ENCODE results near the gene SP6.

The SP6 gene

DNA sequence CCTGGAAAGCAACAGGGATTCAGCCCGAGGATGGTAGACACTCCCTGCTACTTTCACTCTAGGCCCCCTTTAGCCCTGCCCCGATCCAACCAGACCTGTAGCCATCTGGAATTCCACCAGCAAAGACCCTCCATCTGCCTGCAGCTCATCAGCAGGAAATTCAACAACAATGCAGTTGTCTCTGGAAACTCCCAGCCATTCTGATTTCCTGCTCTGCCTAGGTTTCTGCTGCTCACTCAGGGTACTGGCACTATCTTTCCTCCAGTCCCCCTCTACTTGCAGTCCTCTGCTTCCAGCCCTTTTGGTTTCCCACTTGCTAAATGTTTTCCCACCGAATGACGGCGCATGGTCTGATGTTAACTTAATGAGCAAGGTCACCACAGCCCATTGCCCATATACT is 2.7 kb upstream of the SP6 start:
- DNase-seq (ENCODE audit: low spot score): no peak

DNA sequence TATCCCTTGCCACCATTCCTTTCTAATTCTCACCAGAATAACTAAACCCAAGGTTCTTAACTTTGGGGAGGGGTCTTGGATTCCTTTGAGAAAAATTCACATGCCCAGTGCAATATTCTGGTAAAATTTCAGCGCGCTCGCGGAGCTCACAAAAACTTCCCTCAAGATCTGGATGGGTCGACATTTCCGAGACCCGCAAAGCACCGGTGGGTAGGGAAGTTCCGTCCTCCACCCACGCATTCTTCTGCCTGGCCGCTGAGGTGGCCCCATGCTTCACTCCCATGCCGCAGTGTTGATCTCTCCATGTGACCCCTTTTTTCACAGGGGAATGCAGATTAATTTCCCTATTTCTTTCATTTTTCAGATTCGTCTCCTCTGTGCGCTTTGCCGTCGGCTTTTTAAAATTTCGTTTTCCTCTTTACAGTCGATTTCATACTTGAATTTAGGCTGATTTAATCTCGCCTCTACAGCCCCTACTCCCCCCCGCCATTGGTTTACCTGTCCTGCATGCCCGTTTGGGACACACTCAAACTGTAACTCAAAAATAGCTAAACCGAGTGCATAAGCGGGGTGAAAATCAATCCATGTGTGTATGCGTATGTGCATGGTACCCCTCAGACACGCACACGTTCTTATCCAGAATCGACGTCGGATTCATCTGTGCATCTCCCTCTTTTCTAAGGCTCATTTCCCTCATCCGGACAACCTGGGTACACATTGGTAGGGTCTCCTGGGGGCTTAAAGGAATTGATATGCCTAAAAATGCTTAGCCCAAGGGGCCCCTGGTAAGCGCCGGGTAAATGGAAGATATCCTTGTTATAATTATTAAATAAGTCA is 1.4 kb upstream of the SP6 start:
- no peak for DNase-seq (ENCODE audit: low spot score)

DNA sequence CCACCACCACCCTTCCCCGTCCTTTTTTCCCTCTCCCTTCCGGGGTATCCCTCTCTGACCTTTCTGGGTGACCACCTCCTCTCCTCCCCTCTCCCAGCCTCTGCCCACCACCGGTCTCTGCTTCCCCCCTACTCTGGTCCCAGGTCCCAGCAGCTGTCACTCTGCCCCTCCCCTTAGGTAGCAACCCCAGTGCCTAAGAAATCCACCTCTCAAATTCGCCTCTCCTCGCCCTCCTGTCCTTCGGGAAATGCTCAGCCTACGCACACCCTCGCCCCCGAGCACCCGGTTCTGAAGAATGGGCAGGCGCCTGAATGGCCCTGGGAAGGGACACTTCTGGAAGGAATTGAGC is 775 bp upstream of the SP6 start:
- DNase-seq (ENCODE audit: low spot score): no peak

DNA sequence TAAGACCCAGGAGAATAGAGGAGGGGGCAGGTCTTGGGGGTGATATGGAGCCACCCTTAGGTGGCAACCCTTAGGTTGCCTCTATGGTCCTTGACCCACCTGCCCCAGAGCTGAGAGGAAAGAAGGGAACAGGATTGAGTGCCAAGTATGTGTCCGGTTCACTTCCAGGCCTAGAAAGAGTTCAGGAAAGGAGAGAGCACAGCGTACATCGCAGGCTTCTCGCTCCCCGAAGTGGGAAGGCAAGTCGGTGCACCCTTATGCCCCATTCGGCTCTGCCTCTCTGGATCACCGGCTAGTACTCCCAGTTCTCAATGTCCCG is 631 bp downstream of the SP6 start:
- no peak for DNase-seq (ENCODE audit: low spot score)

DNA sequence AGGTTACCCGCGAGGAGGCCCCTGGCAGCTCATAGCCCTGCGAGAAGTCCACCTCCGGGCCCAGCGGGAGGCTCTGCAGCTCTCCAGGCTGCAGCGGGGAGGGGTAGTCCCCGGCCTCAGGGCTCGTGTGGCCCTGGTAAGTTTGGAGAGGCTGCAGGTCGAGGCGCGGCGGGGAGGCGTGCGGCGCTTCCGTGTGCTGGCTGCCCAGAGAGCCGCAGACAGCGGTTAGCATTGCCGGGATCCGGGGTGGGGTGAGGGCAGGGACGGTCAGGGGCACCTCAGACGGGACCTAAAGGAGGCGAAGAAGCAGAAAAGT is 2.8 kb downstream of the SP6 start:
- no peak for DNase-seq (ENCODE audit: low spot score)

DNA sequence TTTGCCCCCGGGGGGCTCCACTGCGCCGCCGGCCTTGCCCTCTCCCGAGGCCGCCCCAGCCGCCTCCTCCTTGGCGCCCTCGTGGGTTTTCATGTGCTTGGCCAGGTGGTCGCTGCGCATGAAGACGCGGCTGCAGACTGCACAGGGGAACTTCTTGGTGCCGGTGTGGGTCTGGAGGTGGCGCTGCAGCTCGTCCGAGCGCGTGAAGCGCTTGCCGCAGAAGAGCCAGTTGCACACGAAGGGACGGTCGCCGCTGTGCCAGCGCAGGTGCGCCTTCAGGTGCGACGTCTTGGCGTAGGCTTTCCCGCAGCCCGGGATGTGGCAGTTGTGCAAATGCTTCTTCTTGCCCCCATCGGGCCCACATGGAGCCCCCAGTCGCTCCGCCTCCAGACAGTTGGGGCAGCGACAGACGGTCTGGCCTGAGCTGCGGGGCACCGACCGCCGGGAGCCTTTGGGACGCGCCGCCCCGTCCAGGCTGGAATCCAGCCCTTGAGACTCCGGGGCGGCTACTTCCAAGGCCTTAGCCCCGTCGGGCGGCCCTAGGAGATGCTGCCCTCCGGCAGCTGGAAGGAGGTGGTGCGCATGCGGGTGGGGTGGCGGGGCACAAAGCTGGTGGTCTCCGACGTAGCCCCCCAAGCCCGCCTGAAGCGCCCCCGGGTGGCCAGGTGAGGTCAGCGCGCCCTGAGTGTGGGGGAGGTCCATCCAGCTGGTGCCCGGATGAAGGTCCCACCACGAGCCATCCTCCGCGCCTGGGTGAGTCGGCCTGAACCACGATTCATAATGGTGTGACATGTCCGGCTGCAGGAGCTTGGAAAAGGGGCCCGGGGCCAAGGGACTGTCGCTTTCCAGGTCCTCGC is 3.4 kb downstream of the SP6 start:
- no peak for DNase-seq (ENCODE audit: low spot score)

DNA sequence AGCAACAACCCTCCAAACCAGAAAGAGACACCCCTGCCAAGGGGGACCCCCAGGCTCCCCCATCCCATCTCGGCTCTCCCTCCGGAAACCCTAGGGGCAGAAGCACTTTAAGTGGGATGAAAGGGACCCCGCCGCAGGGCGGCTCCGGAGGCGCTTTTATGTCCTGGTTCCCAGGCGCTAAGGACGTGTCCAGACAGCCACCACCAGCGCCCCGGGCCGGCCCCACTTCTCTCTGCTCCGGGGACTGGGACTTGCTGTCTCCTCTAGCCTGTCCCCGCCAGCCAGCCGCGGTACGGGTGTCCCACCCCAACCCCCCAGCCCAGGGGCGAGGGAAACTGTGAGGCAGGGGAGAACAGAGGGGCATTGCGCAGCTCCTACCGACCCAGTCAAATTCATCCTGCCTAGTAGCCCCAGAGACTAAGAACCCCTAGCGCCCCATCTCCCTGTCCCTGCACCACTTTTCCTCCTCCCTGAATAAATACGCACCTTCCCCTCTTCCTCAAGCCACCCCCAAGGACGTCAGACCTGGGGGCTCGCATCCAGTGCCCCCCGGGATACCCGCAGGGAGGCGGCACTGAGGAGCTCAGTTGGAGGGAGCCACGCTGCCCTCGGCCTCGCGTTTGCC is 4.1 kb downstream of the SP6 start:
- no peak for DNase-seq (ENCODE audit: low spot score)

DNA sequence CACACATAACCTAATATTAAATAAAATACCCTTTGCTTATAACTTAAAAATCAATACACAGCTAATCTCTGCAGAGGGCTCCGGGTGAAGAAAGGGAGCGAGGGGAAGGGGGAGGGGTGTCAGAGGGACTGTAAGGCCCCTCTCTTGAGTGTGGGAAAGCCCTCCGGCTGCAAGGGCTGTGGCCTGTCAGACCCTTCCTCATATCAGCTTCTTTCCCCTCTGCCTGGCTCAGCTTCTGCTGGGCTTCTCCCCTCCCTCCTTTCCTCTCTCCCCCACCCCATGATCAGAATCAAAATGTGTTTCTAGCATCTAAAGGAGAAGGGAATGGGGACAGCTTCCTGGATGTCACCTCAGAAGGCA is 5.3 kb downstream of the SP6 start:
- no peak for DNase-seq (ENCODE audit: low spot score)

DNA sequence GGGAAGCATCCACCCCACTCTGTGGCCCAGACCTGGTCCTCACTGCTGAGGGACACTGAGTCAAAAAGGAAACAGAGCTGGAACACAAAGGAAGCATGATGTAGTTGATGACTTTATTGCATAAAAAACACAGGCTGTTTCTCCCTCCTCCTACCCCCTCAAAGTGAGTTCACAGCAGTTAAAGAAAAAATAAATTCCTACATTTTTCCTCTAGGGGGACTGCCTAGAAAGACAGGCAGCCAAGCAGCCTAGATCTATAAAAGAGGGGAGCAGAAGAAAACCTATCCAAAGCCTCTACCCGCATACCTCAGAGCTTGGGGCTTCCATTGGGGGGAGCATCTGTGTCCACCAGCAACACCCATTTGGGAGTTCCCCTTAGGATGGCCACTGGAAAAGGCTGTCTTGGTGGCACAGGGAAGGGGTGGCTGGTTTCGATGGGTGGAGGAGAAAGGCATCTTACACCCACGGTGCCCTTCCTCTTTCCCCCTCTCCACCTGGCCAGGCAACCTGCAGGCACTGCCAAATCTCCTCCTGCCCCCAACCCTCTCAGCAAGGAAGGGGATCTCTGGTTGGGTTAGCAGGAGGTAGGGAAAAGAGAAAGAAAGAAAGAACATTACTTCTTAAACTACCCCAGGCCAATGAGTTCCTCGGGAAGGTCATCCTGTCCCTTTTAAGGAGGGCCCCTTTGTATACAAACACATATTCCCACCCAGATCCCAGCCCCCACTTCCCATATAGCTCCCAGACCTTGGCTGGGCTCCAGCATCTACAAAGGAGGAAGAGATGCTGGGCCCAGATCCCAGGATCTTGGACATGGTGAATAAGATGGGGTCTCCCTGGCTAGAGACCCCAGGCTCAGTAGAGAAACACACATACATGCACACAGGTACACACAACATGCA is 5.9 kb downstream of the SP6 start:
- DNase-seq (ENCODE audit: low spot score): no peak

DNA sequence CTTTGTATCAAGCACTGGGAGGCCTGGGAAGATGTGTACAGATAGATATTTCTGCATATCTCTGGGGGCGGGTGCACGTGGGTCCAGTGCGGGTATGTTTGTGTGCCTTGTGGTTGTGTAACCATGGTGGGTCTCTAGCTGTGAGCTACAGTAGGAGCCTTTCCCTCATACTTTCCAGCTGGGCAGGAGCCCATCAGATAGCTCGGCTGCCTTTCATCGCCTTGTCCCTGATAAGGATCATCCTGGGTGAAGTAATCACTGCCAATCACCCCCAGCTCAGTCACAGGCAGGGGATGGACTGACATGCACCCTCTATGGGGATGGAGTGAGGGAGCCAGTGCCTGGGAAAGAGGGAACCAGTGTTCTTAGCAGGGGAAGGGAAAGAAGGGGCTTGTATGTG is 6.7 kb downstream of the SP6 start:
- no peak for DNase-seq (ENCODE audit: low spot score)

DNA sequence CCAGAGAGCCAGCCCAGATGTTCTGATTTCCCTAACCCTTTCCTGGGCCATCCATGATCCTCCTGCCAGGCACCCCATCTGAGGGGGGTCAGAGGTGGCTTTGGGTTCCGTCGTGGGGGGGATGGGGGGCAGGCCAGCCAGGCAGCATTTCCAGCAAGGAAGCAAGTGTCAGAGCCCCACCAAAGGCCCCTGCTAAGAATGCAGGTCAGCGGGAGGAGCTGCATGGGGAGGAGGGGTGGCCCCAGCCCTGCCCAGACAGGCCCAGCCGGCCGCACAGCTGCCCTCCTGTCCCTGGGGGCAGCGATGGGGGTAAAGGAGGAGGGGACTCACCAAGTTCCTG is 7.6 kb downstream of the SP6 start:
- no peak for DNase-seq (ENCODE audit: low spot score)

DNA sequence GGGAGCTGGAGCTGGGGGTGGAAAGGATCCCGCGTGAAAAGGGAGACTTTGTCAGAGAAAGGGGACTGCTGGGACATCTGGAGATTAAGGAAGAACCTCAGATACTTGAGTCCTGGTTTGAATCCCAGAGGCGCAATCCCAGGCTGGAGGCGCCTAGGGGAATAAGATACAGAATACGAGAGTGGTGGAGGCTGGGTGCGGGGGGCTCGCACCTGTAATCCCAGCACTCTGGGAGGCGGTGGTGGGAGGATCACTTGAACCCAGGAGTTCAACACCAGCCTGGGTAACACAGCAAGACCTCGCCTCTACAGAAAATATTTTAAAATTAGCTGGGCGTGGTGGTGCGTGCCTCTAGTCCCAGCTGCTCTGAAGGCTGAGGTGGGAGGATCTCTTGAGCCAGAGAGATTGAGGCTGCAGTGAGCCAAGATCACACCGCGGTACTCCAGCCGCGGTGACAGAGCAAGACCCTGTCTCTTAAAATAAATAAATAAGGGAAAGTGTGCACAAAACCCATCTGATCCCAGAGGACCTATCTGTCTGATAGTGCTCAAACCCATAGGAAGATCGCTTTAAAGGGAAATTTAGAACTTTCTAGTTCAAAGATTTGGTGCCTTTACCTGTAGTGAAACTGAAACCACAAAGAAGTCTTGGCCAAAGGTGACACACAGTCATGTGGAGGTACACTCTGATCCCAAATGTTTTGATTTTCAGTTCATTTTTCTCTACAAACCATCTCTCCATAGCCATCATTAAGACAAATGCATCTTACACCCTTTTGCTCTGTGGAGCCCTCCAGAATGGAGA is 9.3 kb downstream of the SP6 start:
- no peak for DNase-seq (ENCODE audit: low spot score)

DNA sequence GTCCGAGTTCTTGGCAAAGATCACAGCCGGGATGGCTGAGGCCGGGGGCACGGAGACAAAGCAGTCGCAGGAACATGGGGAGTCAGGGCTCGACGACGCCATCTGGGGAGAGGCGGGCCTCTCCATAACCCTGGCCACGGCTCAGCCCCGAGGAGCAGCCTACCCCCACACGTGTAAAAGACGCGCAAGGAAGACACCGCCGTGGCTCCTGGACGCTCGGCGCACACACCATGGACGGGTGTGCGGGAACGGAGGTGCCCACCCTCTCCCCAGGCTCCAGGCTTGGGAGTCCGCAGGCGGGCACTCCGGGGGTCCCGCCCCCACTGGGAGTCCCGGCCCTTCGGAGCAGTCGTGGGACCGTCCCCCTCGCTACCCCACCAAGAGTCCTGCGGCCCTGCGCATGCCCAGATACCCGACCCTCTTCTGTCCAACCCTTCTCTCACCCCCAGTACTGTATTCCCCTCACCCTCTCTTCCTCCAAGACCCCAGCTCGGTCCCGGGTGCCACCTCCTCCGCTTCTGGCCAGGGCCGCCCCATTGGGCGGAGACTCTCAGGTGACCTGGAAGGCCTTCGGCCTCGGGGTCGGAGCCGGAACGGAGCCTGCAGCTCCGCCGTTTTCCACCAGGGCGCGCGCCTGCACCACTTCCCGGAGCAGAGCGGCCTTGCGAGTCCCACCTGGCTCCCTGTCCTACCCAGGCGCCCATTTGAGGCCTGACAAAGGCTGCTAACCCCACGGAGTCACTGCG is 10.0 kb downstream of the SP6 start, which contains the start of gene SCRN2:
Gene SCRN2, minus strand, starts transcription at position 532 of the 746 bp plus-strand sequence. Its CDS starts 430 bp downstream, at position 102.
- DNase-seq (ENCODE audit: low spot score): peak; percentile 80

DNA sequence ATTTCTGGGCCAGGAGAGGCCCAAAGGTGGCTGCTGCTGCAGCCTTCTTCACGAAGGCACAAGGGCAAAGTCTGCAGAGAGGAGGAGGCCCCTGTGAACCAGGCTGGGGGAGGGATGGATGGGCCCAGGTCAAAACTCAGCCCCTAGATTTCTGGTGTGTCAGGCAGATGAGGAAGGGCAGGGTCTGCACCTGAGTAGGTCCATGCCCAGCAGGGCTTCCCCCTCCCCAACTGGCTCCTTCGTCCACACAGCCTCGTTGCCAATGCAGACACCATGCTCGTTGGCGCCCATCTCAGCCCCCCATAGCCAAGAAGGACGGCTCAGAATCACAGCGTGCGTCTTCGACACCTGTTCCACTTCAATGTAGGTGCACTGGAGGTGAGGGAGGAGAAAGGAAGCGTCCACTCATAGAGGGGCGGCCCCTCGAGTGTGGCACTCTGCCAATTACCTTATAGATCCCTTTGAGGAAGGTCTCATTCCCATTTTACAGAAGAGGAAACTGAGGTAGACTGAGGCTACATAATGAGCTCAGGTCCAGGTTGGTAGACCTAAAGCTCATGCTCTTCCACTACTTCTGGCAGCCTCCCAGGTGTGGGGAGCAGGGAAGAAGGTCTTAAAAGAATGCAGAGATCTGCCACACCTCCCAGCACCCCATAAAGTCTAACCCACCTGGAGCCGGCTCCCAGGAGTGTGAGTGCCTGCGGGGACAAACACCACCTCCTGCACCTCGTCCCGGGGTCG is 10.8 kb downstream of the SP6 start:
- no peak for DNase-seq (ENCODE audit: low spot score)

DNA sequence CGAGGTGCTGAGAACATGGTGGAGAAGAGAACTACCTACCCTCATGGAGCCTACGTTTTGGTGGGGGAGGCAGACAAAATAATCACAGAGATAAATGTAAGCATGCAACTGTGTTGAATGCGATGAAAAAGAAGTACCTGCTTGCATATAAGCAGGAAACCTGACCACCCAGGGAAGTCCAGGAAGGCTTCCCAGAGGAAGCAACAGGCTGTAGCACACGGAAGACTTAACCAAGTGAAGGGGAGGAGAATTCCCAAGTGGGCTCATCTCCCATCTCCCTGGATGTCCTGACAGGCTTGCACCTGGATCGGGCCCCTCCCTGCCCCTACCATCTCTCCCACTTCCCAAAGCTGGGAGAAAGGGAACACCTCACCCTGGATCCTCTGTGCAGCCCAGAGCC is 11.9 kb downstream of the SP6 start:
- DNase-seq (ENCODE audit: low spot score): no peak

DNA sequence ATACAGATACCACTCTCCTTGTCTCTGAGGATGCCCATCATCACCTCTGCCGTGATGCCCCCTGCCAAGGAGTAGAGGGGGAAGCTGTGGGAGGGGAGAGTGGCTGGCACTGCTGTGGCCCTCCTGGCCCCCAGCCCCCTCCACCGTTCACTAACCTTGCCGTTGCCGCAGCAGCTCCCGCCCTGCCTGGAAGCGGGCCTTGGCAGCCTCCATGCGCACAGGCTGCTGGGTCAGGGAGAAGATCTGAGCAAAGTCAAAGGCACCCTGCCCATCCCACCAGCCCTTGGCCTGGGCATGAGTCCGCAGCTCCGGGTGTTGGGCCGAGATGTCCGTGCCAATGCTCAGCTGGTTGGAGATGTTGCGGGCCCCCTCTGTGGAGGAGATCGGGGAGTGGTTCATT is 12.3 kb downstream of the SP6 start:
- no peak for DNase-seq (ENCODE audit: low spot score)

DNA sequence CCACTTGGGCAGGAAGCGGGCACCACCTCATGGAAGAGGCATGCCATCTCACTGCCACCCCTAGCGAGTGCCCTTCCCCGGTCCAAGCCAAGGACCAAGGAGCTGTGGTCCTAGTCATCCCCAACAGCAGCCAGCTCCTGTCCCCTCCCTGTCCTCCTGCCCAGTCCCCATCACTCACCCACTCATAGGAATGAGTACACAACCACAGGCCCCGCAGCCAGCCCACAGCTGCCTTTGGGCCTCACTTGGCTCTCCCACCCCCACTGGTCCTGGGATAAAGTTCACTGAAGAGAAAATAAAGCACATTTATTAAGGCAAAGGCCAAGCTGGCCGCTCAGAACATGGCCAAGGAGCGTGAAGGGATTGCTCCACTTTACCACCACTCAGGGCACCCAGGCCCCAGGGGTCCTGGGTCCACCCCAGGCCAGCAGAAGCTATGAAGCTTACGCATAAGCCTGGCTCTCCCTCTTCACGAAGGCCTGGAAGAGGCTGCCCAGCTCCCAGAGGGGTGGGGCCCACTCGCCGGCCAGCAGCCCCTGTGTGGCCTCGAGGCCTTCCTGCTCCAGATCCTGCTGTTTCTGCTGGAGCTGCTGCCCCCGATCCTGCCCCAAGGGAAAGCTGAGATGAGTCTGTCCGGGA is 13.4 kb downstream of the SP6 start:
- DNase-seq (ENCODE audit: low spot score): no peak

DNA sequence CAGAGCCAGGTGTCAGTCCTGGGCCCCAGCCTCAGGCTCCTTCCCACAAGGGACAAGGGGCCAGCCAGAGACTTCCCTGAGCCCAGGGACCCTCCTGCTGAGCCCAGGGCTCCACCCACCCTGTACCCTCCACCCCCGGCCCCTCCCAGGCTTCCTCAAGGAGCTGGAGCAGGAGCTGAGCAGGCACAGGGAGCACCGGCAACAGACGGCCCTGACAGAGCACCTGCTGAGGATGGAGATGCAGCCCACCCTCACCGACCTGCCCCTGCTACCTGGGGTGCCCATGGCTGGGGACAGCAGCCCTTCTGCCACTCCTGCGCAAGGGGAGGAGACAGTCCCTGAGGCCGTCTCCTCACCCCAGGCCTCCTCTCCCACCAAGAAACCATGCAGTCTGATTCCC is 14.4 kb downstream of the SP6 start:
- DNase-seq (ENCODE audit: low spot score): no peak

DNA sequence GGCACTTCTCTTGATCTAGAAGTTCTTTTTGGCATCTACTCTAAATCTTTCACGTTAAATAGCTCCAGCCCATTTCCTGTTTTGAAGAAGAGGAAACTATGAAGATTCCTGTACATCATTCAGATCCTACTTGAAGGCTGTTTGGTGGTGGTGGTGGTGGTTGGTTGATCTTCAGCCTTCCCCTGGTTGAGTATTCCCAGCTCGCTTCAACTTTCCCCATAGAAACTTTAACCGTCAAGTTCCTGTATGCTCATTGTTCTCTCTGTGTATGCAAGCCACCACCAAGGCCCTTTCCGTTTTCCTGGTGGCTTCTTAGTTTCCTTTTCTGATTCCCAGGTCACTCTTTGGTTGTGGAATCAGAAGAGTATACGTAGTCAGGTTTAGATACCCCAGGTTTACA is 16.2 kb downstream of the SP6 start:
- no peak for DNase-seq (ENCODE audit: low spot score)

DNA sequence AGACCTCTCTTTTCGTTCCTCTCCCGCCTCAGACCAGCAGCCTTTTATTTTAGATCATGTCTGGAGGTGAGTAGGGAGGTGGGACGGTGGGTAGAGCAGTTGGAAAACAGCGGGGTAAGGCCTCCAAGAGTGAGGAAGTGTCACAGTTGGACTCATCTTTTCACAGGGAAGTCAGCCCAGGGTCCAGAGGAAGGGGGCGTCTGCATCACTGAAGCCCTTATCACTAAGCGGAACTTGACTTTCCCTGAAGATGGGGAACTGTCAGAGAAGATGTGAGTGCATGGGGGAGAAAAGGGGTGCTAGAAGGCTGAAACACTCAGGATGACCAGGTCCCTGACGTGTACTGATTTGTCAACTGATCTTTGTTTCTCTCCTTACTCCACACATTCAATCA is 19.0 kb downstream of the SP6 start:
- no peak for DNase-seq (ENCODE audit: low spot score)

Data from hematopoietic multipotent progenitor cell treated with erythropoietin and hydrocortisone succinate and interleukin-3 and kit ligand, for 15 days (in vitro differentiated cells).